ACC112 (cell line): ENCODE measurements around the gene PIGU.

Experiments used
- H2AFZ ChIP-seq: fragments of 200-600 bp; sonication (generic); one replicate; pipeline ENCODE4 v1.6.0; 2017; ENCODE audit warnings: antibody characterized with exemption, low read length; ENCODE audit not compliant: unreplicated experiment
- H3K27ac ChIP-seq: fragments of 200-600 bp; sonication (generic); 2 replicates; pipeline ENCODE4 v1.5.1; 2014; ENCODE audit warnings: low read depth, mild to moderate bottlenecking, antibody characterized with exemption, low read length, moderate library complexity
- H3K27me3 ChIP-seq: fragments of 200-600 bp; sonication (generic); 2 replicates; pipeline ENCODE4 v1.6.1; 2014; ENCODE audit warnings: mild to moderate bottlenecking, antibody characterized with exemption, low read length, moderate library complexity, mixed read lengths; ENCODE audit not compliant: insufficient read depth
- H3K36me3 ChIP-seq: fragments of 200-600 bp; sonication (generic); 2 replicates; pipeline ENCODE4 v1.6.1; 2016; ENCODE audit warnings: mild to moderate bottlenecking, antibody characterized with exemption, low read length, moderate library complexity, mixed read lengths; ENCODE audit not compliant: insufficient read depth
- H3K4me1 ChIP-seq: fragments of 200-600 bp; sonication (generic); one replicate; pipeline ENCODE4 v1.6.1; 2016; ENCODE audit warnings: low read length, mixed read lengths; ENCODE audit not compliant: insufficient read depth, unreplicated experiment, control insufficient read depth
- H3K4me3 ChIP-seq: fragments of 200-600 bp; sonication (generic); 2 replicates; pipeline ENCODE4 v1.5.1; 2014; ENCODE audit warnings: mild to moderate bottlenecking, low read depth, low read length
- H3K79me2 ChIP-seq: fragments of 200-600 bp; sonication (generic); one replicate; pipeline ENCODE4 v1.6.0; 2016; ENCODE audit warnings: low read length; ENCODE audit not compliant: control insufficient read depth, unreplicated experiment, insufficient read depth

PIGU gene

DNA sequence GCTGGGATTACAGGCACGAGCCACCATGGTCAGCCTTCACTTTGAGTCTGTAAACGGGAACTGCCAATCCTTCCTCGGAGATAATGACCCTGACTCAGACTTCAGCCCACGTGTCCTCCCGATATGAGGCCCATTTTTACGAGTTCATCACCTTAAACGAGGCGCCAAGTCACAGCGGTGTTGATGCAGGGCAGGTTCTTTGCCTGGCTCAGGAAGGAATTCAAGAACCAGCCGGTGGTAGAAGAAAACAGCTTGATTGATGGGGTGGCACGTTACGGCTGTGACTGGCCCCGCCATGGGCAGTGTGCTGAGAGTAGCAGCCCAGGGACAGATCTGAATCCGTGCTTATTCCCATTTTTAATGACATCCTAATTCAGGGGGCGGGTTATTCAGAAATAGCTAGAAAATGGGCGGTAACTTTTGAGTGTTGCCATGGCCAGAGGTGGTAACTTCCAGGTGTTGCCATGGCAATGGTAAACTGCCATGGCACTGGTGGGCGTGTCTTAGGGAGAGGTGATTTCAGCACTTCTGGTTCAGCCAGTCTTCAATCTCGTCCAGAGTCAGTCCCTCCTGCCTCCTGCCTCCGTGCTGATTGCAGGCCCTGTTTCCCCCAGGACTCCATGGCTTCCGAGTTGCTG, 127.5 kb downstream of the PIGU start:
- no peaks in the 10 kb centered on the region for H3K79me2 ChIP-seq
- no peaks in the 10 kb centered on the region for H3K27me3 ChIP-seq
- H3K4me1 ChIP-seq, result peaks cover 9% of the 10 kb centered on the region
- H3K4me3 ChIP-seq, result no peak overlapping the region
- H3K36me3 ChIP-seq, result no peaks in the 10 kb centered on the region
- no peak overlapping the region for H3K27ac ChIP-seq
- H2AFZ ChIP-seq, result no peak overlapping the region

DNA sequence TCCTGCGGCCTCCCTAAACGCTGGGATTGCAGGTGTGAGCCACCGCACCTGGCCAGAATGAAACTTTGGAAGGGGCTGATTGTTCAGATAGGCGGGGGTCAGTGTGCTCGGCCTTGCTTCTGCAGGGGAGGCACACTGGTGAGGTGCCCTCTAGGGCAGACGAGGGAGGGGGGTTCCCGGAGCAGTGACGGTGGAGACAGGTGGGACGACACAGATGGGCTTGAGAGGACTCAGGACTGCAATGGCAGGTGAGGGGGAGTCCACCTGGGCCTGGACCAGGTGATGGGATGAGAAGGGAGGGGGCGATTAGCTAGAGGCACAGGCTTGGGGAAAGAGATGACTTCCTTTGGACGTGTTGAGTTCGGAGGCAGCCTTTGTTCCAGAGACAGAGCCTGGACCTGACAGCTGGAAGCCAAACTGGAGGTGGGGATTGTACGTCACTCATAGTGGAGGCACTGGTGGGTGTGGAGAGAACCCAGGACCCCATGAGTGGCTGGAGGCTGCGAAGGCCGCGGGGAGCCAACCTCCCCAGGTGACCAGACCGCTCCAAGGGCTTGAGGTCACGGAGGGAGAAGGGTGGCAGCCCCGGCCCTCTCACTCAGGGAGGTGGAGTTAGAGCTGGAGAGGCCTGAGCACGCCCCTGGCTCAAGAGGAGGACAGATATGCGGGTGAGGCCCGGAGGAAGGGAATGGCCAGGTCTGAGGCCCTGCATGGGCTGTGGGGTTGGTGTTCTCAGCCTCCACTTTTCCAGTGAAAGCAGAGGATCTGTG, 128.9 kb downstream of the PIGU start:
- Histone ChIP-seq H3K36me3 (no peaks in the 10 kb centered on the region), H3K79me2 (no peaks in the 10 kb centered on the region), H3K27ac (no peak overlapping the region), H3K4me1 (no peaks in the 10 kb centered on the region), H3K4me3 (no peak overlapping the region), H2AFZ (no peak overlapping the region), H3K27me3 (no peaks in the 10 kb centered on the region)

DNA sequence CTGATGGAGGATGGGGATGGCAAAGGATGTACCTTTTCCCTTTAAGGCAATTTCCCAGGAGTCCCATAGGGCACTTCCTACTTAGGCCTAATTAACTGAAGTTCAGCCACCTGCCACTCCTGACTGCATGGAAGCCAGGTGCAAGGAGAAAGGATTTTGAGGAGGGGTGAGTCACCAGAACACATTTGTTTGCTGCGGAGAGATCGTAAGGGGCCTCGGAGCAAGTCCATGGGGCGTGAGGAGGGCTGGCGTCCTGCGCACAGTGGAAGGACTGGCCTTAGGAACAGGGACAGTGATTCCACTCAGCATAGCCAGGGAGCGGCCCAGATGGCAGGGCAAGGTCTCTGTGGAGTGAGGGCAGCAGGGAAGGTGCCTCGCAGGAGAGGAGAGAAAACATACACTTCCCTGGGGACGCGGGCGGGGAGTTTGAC, 130.1 kb downstream of the PIGU start:
- no peak overlapping the region for H3K4me3 ChIP-seq
- no peak overlapping the region for H2AFZ ChIP-seq
- no peak overlapping the region for H3K27ac ChIP-seq
- no peaks in the 10 kb centered on the region for H3K4me1 ChIP-seq
- H3K79me2 ChIP-seq, result no peaks in the 10 kb centered on the region
- no peaks in the 10 kb centered on the region for H3K36me3 ChIP-seq
- no peaks in the 10 kb centered on the region for H3K27me3 ChIP-seq

DNA sequence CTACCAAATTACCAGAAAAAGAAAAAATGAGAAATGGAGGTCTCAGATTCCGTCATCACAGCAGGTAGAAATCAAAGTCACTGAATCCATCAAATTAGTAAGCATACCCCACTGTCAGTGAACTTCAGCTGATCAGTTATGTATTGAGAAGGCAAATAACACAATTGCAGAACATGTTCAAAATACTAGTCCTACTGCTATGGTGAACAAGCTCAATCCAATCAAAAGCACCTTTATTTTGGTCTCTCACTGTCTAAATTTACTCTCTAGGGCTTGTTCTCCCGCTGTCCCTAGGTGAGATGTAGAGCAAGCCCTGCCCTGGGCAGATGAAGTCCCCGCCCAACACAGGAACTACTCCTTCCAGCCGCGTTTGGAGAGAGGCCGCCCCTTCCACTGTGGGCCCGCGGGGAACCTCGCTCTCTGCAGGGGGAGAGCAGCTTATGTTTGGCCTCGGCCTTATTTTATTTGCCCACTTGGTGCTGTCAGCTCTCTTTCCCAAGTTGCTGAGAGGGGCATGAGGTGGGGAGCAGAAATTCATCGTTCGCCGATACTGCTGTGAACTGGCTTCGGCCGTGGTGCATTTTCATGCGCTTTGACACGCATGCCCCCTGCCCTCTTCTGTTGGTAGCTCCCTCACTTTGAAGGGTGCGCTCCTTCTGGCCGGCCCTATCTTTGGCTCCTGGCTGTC, 132.6 kb downstream of the PIGU start:
- H2AFZ ChIP-seq, result no peak overlapping the region

DNA sequence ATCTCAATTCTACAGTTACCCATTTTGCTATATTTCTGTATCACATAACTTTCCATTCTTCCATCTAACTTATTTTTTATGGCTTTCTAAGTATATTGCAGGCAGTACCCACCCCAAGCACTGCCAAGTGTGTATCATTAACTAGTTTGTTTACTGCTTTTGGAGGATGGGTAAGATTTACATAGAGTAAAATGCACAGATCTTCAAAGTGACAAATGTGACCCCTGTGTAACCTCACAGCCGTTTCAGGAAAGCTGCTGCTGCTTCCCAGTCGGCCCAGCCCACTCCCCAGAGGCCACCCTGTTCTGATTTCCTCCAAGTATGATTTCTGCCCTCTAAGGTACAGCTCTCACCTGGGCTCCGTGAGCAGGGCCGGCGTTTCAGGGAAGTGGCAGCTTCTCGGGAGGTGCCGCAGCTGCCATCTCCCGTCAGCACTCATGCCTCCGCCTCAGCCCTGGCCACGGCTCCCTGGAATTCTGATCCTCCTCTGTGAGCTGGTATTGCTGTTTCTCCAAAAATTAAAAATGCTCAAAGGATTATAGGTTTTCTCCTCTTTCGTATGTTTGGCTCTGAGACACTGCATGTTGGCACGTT, 133.3 kb downstream of the PIGU start:
- no peak overlapping the region for H2AFZ ChIP-seq
- no peaks in the 10 kb centered on the region for H3K4me1 ChIP-seq
- no peak overlapping the region for H3K4me3 ChIP-seq
- H3K79me2 ChIP-seq, result no peaks in the 10 kb centered on the region
- no peak overlapping the region for H3K27ac ChIP-seq
- peaks cover 7% of the 10 kb centered on the region; the same call in 1 of the 2 replicates for H3K36me3 ChIP-seq
- no peaks in the 10 kb centered on the region for H3K27me3 ChIP-seq

More for the DNA sequence above, 132.6 kb downstream of the PIGU start:
- H3K27ac ChIP-seq, result no peak overlapping the region
- H3K27me3 ChIP-seq, result no peaks in the 10 kb centered on the region
- no peaks in the 10 kb centered on the region for H3K79me2 ChIP-seq
- H3K4me1 ChIP-seq, result no peaks in the 10 kb centered on the region
- no peak overlapping the region for H3K4me3 ChIP-seq
- peaks cover 7% of the 10 kb centered on the region; the same call in 1 of the 2 replicates for H3K36me3 ChIP-seq

DNA sequence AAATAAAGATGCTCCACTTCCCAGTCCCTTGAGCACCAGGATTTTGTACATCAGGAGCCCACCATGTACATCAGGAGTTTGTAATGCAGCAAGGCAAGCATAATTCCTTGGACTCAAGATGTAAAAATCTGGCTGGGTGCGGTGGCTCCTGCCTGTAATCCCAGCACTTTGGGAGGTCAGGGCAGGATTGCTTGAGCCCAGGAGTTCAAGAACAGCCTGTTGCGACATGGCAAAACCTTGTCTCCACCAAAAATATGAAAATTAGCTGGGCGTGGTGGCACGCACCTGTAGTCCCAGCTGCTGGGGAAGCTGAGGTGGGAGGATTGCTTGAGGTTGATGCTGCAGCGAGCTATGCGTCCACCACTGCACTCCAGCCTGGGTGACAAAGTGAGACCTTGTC, 134.5 kb downstream of the PIGU start:
- Histone ChIP-seq H3K79me2 (no peaks in the 10 kb centered on the region), H3K27me3 (no peaks in the 10 kb centered on the region), H3K36me3 (peaks cover 7% of the 10 kb centered on the region; the same call in 1 of the 2 replicates), H3K4me3 (no peak overlapping the region), H2AFZ (no peak overlapping the region), H3K27ac (no peak overlapping the region), H3K4me1 (no peaks in the 10 kb centered on the region)

DNA sequence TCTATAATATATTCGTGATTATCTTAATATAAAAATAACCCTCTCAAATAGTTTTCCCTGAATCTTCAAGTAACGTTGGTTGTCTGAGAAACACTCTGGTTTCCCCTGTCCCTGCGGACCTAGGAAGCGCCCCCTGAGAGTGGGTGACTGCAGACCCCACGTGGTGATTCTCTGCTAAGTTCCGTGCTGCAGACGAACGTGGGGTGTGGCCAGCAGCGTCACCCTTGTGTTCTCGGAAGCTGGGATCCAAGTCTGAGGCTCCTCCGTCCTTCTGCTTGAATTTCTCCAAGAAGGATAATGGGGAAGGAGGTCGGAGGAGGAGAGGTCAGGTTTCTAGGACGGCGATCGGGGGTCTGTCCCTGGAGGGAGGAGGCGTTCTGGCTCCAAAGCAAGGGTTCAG, 135.0 kb downstream of the PIGU start:
- H3K4me1 ChIP-seq, result no peaks in the 10 kb centered on the region
- H3K4me3 ChIP-seq, result no peak overlapping the region
- no peak overlapping the region for H3K27ac ChIP-seq
- no peaks in the 10 kb centered on the region for H3K27me3 ChIP-seq
- H3K79me2 ChIP-seq, result no peaks in the 10 kb centered on the region
- no peak overlapping the region for H2AFZ ChIP-seq
- H3K36me3 ChIP-seq, result peaks cover 8% of the 10 kb centered on the region; the same call in 1 of the 2 replicates

DNA sequence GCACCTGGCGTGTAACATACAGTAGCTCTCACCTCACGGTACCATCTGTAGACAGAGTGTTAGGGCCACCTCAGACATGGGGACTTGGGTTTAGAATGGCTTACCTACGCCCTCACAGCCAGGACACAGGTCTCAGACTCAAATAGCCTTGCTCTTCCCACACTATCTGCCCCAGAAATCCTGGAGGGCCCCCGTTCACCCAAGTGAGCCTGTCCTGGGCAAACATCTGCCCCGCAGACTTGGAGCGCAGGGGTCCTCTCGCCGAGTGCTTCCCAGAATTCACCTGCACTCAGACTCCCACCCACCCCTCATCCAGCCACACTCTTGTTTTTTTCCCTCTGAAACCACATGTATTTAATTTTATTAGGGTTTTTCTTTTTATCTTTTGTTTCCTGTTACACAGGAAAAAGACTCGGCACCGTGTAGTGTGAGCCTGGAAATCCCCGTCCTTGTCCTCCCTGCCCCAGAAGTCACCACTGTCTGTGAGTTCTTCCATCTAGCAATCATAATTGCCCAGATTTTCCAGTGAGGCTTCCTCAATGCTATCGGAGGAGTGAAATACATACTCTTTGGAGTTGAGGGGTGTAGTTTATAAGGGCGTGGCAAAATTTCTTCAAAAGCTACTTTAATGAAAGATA, 135.5 kb downstream of the PIGU start:
- Histone ChIP-seq H2AFZ (no peak overlapping the region), H3K79me2 (no peaks in the 10 kb centered on the region), H3K27ac (no peak overlapping the region), H3K27me3 (no peaks in the 10 kb centered on the region), H3K4me3 (no peak overlapping the region), H3K36me3 (peaks cover 10% of the 10 kb centered on the region; the same call in 1 of the 2 replicates), H3K4me1 (no peaks in the 10 kb centered on the region)

DNA sequence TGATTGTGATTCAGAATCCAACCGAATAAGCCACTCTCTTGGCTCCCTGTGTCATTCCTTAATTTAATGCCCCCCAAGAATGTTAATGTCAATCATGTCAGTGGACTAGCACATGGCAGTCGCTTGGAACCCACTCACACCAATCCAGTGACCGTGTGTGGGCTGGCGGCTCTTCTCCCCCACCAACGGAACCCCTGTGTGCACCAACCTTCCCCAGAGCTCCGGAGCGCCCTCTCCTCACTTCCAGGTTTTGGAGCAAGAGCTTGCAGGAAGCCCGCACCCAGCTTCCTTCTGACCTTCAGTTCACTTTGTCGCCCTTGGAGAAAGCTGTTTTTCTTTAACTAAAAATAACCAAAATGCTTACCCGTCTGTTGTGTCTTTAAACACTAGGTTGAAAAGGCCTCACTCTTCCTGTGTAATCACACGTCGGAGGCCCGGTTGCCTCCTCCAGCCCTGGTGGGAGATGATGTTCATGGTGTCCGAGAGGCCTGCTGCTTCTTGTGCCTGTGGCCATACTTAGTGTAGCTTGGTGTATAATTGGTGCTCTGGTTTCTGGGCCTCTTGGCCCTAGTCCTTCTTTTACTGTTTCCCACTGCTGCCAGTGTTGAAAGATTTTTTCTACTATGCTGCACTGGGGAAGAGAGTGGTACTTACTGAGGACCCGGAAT, 136.2 kb downstream of the PIGU start:
- H3K27ac ChIP-seq, result no peak overlapping the region
- H2AFZ ChIP-seq, result no peak overlapping the region
- no peaks in the 10 kb centered on the region for H3K4me1 ChIP-seq
- no peaks in the 10 kb centered on the region for H3K27me3 ChIP-seq
- no peaks in the 10 kb centered on the region for H3K79me2 ChIP-seq
- H3K4me3 ChIP-seq, result no peak overlapping the region
- H3K36me3 ChIP-seq, result peaks cover 10% of the 10 kb centered on the region; the same call in 1 of the 2 replicates

DNA sequence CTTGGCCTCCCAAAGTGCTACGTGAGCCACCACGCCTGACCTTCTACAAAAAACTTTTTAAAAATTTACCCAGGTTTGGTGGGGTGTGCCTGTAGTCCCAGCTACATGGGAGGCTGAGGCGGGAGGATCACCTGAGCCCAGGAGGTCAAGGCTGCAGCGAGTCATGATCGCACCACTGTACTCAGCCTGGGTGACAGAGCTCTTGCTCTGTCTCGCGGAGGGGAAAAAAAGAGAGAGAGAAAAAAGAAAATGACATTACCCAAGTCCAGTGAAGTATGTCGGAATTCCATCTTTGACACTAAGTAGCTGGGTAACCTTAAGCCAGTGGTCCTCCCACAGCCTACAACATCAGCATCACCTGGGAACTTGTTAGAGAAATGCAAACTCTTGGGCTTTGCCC, 137.1 kb downstream of the PIGU start:
- Histone ChIP-seq H3K27me3 (no peaks in the 10 kb centered on the region), H3K79me2 (no peaks in the 10 kb centered on the region), H3K36me3 (peaks cover 19% of the 10 kb centered on the region; the same call in 1 of the 2 replicates), H3K4me1 (no peaks in the 10 kb centered on the region), H3K27ac (no peak overlapping the region), H2AFZ (no peak overlapping the region), H3K4me3 (no peak overlapping the region)
